ENCODE measurements around the gene ADCK2.
"Not testable (repeated sequence)": the region's sequence is repeated elsewhere in the genome, so short reads cannot be mapped to it uniquely, and the experiment has no call there.

ADCK2 gene

DNA sequence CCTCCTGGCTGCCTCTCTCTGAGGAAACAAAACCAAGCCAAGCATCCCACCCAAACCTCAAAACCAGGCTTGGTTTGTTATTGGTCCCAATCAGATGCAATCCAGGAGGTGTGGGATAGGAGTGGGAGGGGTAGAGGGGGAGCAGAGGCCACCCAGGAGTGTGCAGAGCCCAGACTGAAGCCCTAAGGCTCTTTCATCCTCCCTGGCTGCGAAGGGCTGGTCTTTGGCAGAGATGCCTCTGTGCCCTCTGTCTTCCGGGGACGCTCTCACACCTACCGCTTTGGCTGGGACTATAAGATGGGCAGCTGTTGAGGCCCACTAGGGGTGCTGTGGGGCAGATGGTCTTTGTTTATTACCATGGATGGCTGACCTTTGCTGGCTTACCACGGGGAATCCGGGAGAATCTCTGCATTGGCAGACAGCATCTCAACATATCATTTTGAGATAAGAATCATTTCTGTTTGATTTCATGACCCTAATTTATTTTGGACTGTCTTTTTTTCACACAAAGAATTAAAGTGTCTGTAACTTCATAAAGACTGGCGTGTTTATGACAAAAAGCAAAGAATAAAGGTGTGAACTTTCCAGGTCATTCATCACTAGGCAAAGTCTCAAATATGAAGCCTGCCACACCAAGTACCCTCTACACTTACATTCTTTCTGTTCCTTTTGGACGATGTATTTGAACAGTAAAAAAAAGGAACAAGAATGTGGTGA, 25.7 kb upstream of the ADCK2 start:
- DNase-seq: peak in 1 of 2 experiments; percentile 41

GRCh38 chr7:140649556-140650205, 23.1 kb upstream of the ADCK2 start:
- no peak for DNase-seq

- DNase-seq: no peak
Measured at GRCh38 chr7:140650367-140650766, 22.4 kb upstream of the ADCK2 start.

GRCh38 chr7:140653319-140654108, 19.2 kb upstream of the ADCK2 start:
- peak; percentile 8 to 64 for DNase-seq

DNA sequence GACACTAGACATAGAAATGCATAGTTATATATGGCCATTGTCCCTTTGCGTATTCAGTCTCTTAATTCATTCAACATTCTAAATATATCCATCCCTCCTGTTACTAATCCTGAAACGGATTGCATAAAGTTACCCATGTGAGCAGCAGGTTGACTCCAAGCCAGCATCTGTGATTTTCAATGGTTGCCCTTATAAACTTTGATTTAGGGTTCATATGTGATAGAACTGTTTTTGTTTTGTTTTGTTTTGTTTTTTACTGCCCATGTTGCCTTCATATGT, 18.7 kb upstream of the ADCK2 start:
- no peak for DNase-seq

DNA sequence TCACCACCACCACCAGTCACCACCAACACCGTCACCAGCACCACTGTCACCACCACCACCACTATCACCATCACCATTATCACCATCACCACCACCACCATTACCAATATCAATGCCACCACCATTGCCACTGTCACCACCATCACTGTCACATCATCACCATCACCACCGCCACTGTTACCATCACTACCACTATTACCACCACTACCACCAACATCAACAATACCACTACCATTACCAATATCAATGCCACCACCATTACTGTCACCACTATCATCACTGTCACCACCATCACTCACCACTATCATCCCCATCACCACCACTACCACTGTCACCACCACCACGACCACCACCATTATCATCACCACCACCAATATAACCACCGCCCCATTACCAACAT, 18.1 kb upstream of the ADCK2 start:
- DNase-seq: no peak

DNA sequence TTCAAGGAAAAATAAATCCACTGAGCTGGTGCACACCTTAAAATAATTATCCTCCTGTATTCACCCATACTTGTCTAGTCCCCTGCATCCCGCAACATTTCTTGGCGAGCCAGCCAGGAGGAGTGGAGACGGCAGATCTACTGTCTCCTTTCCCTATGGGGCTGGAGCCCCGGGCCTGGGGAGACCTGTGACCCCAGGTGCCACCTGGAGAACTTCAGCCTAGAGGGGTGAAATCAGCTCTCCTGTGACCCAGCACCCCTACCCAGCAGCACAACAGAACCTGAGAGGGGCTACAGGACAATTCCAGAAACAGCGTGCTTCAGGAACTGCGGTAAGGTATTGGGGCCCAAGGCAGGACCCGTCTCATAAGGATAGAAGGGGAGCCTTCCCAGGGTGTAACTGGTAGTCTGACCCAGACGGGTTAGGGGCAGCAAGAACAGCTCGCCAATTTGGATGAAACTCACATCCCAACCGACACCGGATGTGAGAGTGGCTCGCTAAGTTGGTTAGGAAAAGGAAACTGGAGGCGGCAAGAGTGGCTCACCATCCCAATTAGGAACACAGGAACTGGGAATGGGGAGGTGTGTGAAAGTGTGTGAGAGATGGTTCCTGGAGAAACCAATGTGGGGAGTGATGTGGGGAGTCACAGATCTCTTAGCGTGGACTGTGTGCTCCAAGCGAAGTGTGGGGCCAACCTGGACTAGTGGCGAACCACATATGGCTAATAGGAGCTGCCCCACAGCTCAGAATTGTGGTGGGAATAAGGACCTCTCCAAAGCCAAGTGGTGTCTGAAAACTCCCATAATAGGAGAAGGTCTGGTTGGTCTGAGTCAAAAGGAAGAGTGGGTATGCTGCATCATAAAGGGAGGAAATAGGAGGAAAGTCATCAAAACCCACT, 17.0 kb upstream of the ADCK2 start:
- no peak for DNase-seq

DNA sequence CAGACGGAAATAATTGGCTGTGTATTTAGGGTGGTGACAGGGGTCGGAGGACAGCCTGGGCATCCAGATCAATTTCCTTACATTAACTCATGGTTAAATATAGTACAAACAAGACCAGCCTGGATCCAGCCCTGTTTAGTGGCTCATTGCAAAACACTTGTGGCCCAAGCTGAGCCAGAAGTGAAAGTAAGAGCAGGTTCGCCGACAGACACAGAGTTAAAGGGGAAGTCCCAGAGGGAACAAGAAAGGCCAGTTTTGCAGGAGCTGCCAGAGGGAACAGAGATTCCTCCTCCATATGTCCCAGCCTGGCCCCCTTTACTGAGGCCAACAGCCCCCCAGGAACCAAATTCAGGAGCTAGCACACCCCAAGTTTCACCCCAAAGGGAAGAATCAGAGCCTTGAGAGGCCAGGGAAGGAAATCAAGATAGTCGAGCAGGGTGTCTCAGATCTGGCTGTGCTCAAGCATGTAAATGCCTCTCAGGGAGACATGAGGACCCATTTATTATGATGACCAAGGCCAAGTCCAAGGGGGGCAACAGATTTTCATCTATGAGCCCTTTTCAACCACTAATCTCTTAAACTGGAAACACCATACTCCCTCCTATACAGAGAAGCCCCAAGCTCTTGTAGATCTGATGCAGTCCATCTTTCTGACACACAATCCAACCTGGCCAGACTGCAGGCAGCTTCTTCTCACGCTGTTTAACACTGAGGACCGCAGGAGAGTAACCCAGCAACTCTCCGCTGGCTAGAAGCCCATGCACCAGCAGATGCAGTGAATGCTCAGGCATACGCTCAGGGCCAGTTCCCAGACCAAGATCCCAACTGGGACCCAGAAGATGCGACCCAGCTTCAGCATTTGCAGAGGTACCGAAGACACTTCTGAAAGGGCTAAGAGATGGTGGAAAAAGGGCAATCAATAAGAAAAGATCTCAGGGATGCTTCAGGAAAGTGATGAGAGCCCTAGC, 15.9 kb upstream of the ADCK2 start:
- DNase-seq: no peak

DNA sequence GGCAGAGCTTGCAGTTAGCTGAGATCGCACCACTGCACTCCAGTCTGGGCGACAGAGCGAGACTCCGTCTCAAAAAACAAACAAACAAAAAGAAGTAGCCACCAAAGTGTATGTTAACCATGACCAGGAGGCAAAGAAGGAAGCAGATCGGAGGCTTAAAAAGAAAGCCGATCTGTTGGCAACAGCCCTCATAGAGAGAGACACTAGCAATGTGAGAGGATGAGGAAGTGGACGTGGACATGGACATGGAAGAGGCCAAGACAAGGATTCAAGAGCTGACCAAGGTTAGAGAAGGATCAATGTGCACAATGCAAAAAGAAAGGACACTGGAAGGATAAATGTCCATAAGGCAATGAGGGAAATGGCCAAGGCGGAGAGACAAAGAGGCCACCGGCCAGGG, 14.9 kb upstream of the ADCK2 start:
- DNase-seq: no peak

DNA sequence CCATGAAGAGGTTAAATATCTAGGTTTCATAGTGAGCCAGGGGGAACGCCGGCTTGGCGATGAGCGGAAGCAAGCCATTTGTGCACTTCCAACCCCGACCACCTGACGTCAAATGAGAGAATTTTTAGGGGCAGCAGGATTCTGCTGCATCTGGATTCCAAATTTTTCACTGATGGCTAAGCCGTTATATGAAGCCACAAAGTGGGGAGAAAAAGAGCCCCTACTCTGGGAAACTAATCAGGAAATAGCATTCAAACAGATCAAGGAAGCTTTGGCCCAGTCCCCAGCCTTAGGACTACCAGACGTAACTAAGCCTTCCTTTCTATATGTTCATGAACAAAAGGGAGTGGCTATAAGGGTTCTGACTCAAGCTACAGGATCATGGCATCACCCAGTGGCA, 12.9 kb upstream of the ADCK2 start:
- DNase-seq: no peak

GRCh38 chr7:140661124-140661523, 11.6 kb upstream of the ADCK2 start:
- DNase-seq: no peak

DNA sequence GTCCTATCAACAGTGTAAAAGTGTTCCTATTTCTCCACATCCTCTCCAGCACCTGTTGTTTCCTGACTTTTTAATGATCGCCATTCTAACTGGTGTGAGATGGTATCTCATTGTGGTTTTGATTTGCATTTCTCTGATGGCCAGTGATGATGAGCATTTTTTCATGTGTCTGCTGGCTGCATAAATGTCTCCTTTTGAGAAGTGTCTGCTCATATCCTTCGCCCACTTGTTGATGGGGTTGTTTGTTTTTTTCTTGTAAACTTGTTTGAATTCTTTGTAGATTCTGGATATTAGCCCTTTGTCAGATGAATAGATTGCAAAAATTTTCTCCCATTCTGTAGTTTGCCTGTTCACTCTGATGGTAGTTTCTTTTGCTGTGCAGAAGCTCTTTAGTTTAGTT, 9.8 kb upstream of the ADCK2 start:
- not testable (repeated sequence) for DNase-seq

DNA sequence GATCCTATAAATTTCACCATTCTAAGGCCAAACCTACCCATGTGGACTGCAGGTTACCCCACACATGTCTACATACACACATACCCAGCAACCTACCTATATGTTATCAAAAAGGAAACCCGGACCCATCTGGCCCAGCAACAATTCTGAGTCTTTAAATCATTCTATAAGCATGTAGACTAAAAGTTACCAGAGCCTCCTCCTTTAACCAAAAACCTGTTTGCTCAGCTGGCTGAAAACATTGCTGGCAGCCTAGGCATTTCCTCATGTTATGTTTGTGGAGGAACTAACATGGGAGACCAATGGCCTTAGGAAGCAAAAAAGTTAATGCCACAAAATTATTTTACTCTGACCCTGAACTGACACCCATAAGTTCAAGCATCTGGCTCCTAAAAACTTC, 5.3 kb upstream of the ADCK2 start:
- no peak for DNase-seq

DNA sequence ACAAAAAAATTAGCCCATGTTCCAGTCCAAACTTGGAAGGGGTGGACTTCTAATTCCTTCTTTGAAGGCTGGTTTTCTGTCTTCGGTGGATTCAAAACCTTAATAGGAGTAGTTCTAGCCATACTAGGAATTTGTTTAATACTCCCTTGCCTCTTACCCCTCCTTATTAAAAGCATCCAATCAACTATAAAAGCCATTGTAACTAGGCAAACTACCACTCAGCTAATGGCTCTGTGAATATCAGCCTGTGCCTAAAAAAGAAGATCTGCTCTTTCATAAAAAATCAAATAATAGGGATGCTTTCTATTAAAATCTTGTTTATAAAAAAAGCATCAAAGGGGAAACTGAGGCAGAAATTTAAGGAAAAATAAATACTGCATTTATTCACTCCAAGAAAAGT, 4.1 kb upstream of the ADCK2 start:
- no peak for DNase-seq

DNA sequence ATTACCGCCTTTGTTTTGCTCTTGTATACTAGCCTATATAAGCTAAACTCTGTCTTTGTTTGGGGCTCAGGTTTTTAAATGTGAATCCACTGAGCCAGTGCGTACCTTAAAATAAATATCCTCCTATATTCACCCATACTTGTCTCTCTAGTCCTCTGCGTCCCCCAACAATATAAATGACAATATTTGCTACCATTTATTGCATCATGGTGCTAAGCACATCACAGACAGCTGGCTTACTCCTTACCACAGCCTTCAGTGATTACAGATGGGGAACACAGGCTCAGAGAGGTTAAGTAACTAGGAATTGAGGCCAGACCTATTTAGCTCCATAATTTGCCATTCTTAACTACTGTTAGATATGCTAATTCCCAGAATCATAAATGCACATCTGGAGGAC, 3.4 kb upstream of the ADCK2 start:
- DNase-seq: no peak

- not testable (repeated sequence) for DNase-seq
Measured at GRCh38 chr7:140669862-140670261, 2.9 kb upstream of the ADCK2 start.

DNA sequence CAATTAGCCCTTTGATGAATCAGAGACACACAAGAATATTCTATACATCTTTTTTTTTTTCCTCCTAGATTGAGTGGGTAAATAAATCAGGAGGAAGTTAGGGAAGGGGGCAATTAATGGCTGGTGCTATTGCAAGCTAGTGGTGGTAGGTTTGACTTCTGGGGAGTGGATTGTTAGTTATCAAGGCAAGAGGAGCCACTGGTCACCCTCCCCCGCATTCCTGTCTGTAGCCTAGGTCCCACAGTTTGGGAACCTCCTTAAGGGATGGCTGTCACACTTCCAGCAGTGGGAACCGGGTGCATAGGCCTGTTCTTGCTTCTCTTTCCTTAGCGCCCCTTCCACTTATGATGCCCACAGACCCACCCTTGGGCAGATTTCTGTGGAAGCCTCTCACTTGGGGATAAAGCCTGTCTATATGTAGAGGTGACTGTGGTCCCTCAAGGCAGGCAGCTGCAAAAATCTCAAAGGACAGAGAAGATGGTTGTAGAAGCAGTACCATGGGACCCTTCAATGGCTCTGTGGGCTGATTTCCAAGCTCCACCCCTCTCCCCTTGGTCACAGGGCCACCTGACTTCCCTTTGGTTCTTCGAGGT, 2.3 kb upstream of the ADCK2 start:
- no peak for DNase-seq

DNA sequence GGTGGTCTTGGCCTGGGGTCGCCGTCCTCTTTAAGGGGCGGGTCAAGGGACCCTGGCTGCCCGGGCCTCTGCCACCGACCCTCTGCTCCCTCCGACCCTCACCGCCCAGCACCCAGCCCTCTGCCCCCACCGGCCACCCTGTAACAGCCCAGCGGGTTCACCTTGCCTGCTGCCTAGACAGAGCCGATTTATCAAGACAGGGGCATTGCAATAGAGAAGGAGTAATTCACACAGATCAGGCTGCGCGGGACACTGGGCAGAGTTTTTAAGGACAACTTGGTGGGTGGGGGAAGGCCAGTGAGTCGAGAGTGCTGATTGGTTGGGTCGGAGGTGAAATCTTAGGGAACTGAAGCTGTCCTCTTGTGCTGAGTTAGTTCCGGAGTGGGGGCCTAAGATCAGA, 779 bp upstream of the ADCK2 start:
- no peak for DNase-seq

DNA sequence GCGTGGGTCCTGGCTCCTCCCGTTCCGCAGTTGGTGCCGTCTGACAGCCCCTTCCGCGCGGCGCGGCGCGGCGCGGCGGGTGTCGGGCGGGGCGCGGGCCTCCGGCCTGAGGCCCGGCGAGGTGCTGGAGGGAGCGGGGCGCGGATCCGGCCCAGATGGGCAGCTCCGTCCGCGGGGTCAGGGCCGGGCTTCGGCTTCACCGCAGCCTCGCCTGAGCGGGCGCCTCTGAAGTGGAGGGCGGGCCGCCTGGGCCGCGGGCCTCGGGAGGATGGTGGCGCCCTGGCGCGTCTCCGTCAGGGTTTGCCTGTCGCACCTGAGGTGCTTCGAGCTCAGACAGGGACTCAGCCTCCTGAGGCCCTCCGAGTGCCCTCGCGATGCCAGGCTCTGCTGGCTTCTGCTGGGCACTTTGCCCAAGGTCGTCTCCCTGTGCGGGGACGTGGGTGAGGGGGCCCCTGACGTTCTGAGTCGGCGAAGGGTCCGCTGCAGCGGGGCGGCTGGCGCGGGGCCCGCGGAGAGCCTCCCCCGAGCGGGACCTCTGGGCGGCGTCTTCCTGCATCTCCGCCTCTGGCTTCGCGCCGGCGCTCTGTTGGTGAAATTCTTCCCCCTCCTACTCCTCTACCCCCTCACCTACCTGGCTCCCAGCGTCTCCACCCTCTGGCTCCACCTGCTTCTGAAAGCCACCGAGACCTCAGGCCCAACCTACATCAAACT, 473 bp downstream of the ADCK2 start:
- no peak for DNase-seq

- no peak for DNase-seq
Measured at GRCh38 chr7:140673774-140674155, 1.0 kb downstream of the ADCK2 start.

GRCh38 chr7:140674356-140674800, 1.6 kb downstream of the ADCK2 start:
- no peak for DNase-seq

All from cerebellar nuclear complex (tissue), 1 donor.